Activated CD4-positive, alpha-beta T cell treated with anti-CD3 and anti-CD28 coated beads, Interleukin-2, amount 50 U/mL, for 1 hour (primary cell): ENCODE data around the gene FCN2.
"Not testable (repeated sequence)": the region's sequence is repeated elsewhere in the genome, so short reads cannot be mapped to it uniquely, and the experiment has no call there.

Experiments
- DNase-seq: peaks from one replicate; pipeline ENCODE4 v3.0.0-alpha.2; 2020

The FCN2 gene

GRCh38 chr9:134847752-134848432 is 32.7 kb upstream of the FCN2 start:
- DNase-seq, result no peak

GRCh38 chr9:134848504-134848903 is 32.1 kb upstream of the FCN2 start:
- no peak for DNase-seq

- no peak for DNase-seq
Observed at GRCh38 chr9:134850611-134851010, 30.0 kb upstream of the FCN2 start.

GRCh38 chr9:134851020-134851419 is 29.6 kb upstream of the FCN2 start:
- no peak for DNase-seq

GRCh38 chr9:134852906-134853654 is 27.5 kb upstream of the FCN2 start:
- DNase-seq, result no peak

- no peak for DNase-seq
Observed at GRCh38 chr9:134853893-134854292, 26.7 kb upstream of the FCN2 start.

- DNase-seq, result no peak
Observed at GRCh38 chr9:134854541-134854981, 26.0 kb upstream of the FCN2 start.

GRCh38 chr9:134855231-134855899 is 25.2 kb upstream of the FCN2 start:
- no peak for DNase-seq

- DNase-seq, result no peak
Observed at GRCh38 chr9:134855900-134856377, 24.7 kb upstream of the FCN2 start.

- not testable (repeated sequence) for DNase-seq
Observed at GRCh38 chr9:134857451-134857850, 23.2 kb upstream of the FCN2 start.

- DNase-seq, result no peak
Observed at GRCh38 chr9:134858051-134858841, 22.4 kb upstream of the FCN2 start.

- DNase-seq, result no peak
Observed at GRCh38 chr9:134860510-134860909, 20.1 kb upstream of the FCN2 start.

- DNase-seq, result no peak
Observed at GRCh38 chr9:134861595-134862334, 18.8 kb upstream of the FCN2 start.

DNA sequence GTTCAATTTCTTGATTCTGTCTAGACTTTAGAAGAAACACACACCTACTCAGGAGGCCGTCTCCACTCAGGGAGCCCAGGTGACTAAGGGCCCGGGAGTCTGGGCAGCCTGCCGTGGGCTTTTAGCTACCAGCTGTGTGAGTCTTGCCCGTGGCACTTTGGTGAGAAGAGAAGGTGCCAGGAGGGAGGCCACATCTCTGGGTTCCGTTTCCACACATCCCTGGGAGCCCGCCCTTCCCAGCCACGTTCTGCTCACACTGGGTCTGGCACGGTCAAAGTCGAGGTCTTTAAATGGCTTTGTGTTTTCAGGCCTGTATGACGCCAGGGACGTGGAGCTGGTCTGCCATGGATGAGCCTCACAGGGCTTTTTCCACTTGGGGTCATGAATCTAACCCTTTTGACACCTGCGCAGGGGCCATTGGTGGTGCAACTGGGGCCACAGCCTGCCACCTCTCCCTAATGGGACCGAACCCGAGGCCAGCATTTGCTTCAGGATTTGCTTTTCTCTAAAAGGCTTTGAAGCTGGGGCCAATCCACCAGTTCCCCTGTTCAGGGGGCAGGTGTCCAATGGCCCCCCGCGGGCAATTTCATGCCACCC is 17.2 kb upstream of the FCN2 start:
- no peak for DNase-seq

- DNase-seq, result no peak
Observed at GRCh38 chr9:134863941-134864820, 16.4 kb upstream of the FCN2 start.

GRCh38 chr9:134864821-134865190 is 15.8 kb upstream of the FCN2 start:
- DNase-seq, result no peak

DNA sequence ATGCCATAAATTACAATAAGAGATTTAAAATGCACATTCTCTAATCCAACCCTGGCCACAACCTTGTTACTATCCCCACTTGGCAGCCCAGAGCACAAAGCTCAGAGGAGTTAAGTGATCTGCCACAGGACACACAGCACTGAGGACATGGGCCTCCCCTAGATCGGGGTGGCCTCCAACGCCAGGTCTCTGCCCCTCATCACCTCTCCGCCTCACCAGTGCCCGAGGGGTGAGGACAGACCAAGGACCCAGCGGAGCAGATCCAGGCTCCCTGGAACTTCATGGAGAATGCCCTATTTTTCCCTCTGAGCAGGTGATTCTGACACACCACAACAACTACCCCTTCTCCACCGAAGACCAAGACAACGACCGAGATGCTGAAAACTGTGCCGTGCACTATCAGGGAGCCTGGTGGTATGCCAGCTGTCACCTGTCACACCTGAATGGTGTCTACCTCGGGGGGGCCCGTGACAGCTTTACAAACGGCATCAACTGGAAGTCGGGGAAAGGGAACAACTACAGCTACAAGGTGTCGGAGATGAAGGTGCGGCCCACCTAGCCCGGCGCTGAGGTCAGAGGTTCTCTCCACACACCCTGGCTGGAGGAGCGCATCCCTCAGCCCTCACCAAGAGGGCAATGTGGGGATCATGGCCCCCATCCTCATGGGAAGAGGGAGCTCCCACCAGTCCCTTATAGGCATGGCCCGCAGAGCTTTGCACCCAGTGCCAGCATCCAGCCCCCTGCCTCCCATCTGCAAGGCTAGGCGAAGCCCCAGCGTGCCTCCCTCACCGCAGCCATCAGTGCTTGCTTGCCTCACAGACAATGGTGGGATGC is 12.5 kb upstream of the FCN2 start:
- no peak for DNase-seq

- DNase-seq, result no peak
Observed at GRCh38 chr9:134868751-134869553, 11.7 kb upstream of the FCN2 start.
